SK-N-SH (cell line): ENCODE data around the gene MT1E.

Source experiments
- MAX ChIP-seq: IDR thresholded peaks from 2 replicates; pipeline ENCODE4 v1.4.0; 2012; ENCODE audit warnings: low read depth
- POLR2AphosphoS5 ChIP-seq: IDR thresholded peaks from 2 replicates; pipeline ENCODE4 v1.6.1; 2012; ENCODE audit warnings: low read depth, low read length
- REST ChIP-seq: IDR thresholded peaks from 2 replicates; pipeline ENCODE4 v1.6.1; 2012; ENCODE audit warnings: mild to moderate bottlenecking, low read depth, low read length, moderate library complexity
- SMC3 ChIP-seq: IDR thresholded peaks from 2 replicates; pipeline ENCODE4 v1.6.1; 2012; ENCODE audit warnings: low read depth, low read length, improper control_type of control experiment
- TF ChIP-seq, protein P1 (sequence below): fragments of 200-600 bp; sonication (generic); IDR thresholded peaks from 2 replicates; pipeline ENCODE4 v1.6.1; 2017; ENCODE audit warnings: antibody characterized with exemption, mild to moderate bottlenecking, moderate library complexity

GRCh38 chr16:56634715-56635440 is 9.3 kb downstream of the MT1E start:
- TF ChIP-seq MAX = no peak
- TF ChIP-seq, protein P1, sequence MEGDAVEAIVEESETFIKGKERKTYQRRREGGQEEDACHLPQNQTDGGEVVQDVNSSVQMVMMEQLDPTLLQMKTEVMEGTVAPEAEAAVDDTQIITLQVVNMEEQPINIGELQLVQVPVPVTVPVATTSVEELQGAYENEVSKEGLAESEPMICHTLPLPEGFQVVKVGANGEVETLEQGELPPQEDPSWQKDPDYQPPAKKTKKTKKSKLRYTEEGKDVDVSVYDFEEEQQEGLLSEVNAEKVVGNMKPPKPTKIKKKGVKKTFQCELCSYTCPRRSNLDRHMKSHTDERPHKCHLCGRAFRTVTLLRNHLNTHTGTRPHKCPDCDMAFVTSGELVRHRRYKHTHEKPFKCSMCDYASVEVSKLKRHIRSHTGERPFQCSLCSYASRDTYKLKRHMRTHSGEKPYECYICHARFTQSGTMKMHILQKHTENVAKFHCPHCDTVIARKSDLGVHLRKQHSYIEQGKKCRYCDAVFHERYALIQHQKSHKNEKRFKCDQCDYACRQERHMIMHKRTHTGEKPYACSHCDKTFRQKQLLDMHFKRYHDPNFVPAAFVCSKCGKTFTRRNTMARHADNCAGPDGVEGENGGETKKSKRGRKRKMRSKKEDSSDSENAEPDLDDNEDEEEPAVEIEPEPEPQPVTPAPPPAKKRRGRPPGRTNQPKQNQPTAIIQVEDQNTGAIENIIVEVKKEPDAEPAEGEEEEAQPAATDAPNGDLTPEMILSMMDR = no peak
- TF ChIP-seq SMC3 = no peak
- TF ChIP-seq REST = no peak
- TF ChIP-seq POLR2AphosphoS5 = no peak
